Transverse colon (tissue), 4 donors: ENCODE results near the gene PDE4D. TPM values are rescaled to one million over a fixed set of nuclear protein-coding genes. Genes with fewer than 3 reads are reported as not detected.

Source experiments
- DNase-seq: peaks from one replicate; pipeline ENCODE4 v3.0.0-alpha.2; 2019
- H3K27ac ChIP-seq, 4 donors: fragments of 200-600 bp; sonication (generic); 2 replicates each; pipeline ENCODE4 v1.5.1; 2016 to 2018; ENCODE audit warnings: inconsistent platforms in 4 of 4
- H3K27me3 ChIP-seq: fragments of 200-600 bp; sonication (generic); 2 replicates; pipeline ENCODE4 v1.5.1; 2017; ENCODE audit warnings: inconsistent platforms
- H3K36me3 ChIP-seq, 4 donors: fragments of 200-600 bp; sonication (generic); 2 replicates each; pipeline ENCODE4 v1.5.1; 2017 to 2019; ENCODE audit warnings: inconsistent platforms in 4 of 4
- H3K4me1 ChIP-seq, 4 donors: fragments of 200-600 bp; sonication (generic); 2 replicates each; pipeline ENCODE4 v1.5.1; 2017 to 2020; ENCODE audit warnings: inconsistent platforms in 4 of 4
- H3K4me3 ChIP-seq, 4 donors: fragments of 200-600 bp; sonication (generic); 1 replicate in 1 of 4; 2 replicates in 3 of 4; pipeline versions ENCODE4 v1.5.1 to v1.6.1; 2017 to 2019; ENCODE audit warnings: inconsistent platforms in 4 of 4
- H3K9me3 ChIP-seq, 2 donors: fragments of 200-600 bp; sonication (generic); 2 replicates each; pipeline ENCODE4 v1.5.1; 2017 to 2019; ENCODE audit warnings: inconsistent platforms in 2 of 2
- EP300 ChIP-seq: sonication (generic); formaldehyde crosslinking; IDR thresholded peaks from one replicate; pipeline ENCODE4 v1.6.1; 2017; ENCODE audit warnings: antibody characterized with exemption, low read depth
- POLR2A ChIP-seq: fragments of 450-650 bp; IDR thresholded peaks from one replicate; pipeline ENCODE4 v1.6.1; 2016; ENCODE audit warnings: antibody characterized with exemption, mild to moderate bottlenecking, moderate library complexity
- POLR2AphosphoS5 ChIP-seq, 3 donors: sonication (generic); formaldehyde crosslinking; IDR thresholded peaks; one replicate each; pipeline ENCODE4 v1.6.1; 2016; ENCODE audit warnings: antibody characterized with exemption in 3 of 3
- WGBS, 2 donors: methylation state at CpG; one replicate each; pipeline ENCODE4 v1.1.5; 2018; ENCODE audit warnings: low coverage in 1 of 2; 5-methylcytosine and 5-hydroxymethylcytosine counted together
- in situ Hi-C, 4 donors: fragments of 200-750 bp; cut with MboI; loops; one replicate each; pipeline versions ENCODE4 v1.15.0 to v1.15.1; 2017; ENCODE audit warnings: low sequenced_read_pairs in 3 of 4, low pct_ligation_motif_present in 1 of 4, low pct_unique_long_range_greater_than_20kb in 1 of 4
- intact Hi-C: fragments of 100-400 bp; cut with DNase I; formaldehyde crosslinking; loops from one replicate; pipeline ENCODE4 v1.15.1; 2023; ENCODE audit warnings: low total_unique reads
- total RNA-seq, 4 donors: library from RNA; depleted of rRNA; stranded (reverse); fragments of >200 nt; gene quantifications; one replicate each; pipeline ENCODE4 v1.1.0, GENCODE V29; 2016
- TF ChIP-seq, protein P1 (sequence below), 5 experiments: fragments of 200-600 bp in 3 of 5; fragments of 450-650 bp in 2 of 5; sonication (generic) in 3 of 5; IDR thresholded peaks; 1 replicate in 2 of 5; 2 replicates in 3 of 5; pipeline ENCODE4 v1.5.1; 2016 to 2017; ENCODE audit warnings: antibody characterized with exemption in 5 of 5, inconsistent platforms in 3 of 5, mild to moderate bottlenecking in 2 of 5, moderate library complexity in 1 of 5

The PDE4D gene
- total RNA-seq, 4 donors from 2014 or later, result 47.0 to 302 (median 73.6) TPM

GRCh38 chr5:59178071-59178470, 715.5 kb downstream of the PDE4D start:
- intact Hi-C loops, result loop anchor here (10.0 kb wide), 1 partner anchor 143 kb away; no protein-coding TSS in a partner anchor
- no peak overlapping the region for H3K4me3 ChIP-seq

GRCh38 chr5:59177644-59178043, 715.9 kb downstream of the PDE4D start:
- H3K4me3 ChIP-seq, result no peak overlapping the region
- no peak overlapping the region for H3K27ac ChIP-seq
- TF ChIP-seq POLR2A (no peak), EP300 (no peak), POLR2AphosphoS5 (IDR thresholded peaks at IDR 0.05) (no peak)
- TF ChIP-seq, protein P1, sequence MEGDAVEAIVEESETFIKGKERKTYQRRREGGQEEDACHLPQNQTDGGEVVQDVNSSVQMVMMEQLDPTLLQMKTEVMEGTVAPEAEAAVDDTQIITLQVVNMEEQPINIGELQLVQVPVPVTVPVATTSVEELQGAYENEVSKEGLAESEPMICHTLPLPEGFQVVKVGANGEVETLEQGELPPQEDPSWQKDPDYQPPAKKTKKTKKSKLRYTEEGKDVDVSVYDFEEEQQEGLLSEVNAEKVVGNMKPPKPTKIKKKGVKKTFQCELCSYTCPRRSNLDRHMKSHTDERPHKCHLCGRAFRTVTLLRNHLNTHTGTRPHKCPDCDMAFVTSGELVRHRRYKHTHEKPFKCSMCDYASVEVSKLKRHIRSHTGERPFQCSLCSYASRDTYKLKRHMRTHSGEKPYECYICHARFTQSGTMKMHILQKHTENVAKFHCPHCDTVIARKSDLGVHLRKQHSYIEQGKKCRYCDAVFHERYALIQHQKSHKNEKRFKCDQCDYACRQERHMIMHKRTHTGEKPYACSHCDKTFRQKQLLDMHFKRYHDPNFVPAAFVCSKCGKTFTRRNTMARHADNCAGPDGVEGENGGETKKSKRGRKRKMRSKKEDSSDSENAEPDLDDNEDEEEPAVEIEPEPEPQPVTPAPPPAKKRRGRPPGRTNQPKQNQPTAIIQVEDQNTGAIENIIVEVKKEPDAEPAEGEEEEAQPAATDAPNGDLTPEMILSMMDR (IDR thresholded peaks at IDR 0.05), result no peak
- in situ Hi-C loops (loop anchor here (10.0 to 25.0 kb wide), 7 partner anchors 153 to 610 kb away; no protein-coding TSS in a partner anchor), intact Hi-C loops (loop anchor here (10.0 kb wide), 1 partner anchor 143 kb away; no protein-coding TSS in a partner anchor)
- H3K36me3 ChIP-seq, result no peaks in the 10 kb centered on the region
- no peaks in the 10 kb centered on the region for H3K9me3 ChIP-seq
- no peaks in the 10 kb centered on the region for H3K27me3 ChIP-seq
- whole genome bisulfite sequencing, 2 donors, result 94 to 100% methylated on average over 1 to 3 of the region's 3 CpGs
- H3K4me1 ChIP-seq, result peaks cover 0 to 4% (median 0%) of the 10 kb centered on the region in 4 donors
- DNase-seq, result no peak

More at GRCh38 chr5:59178071-59178470, 715.5 kb downstream of the PDE4D start:
- 48 to 57% methylated on average over 1 to 2 of the region's 2 CpGs for WGBS, 2 donors
- H3K36me3 ChIP-seq, result no peaks in the 10 kb centered on the region
- in situ Hi-C loops, result loop anchor here (10.0 to 25.0 kb wide), 7 partner anchors 153 to 609 kb away; no protein-coding TSS in a partner anchor
- no peak overlapping the region for H3K27ac ChIP-seq
- H3K27me3 ChIP-seq, result no peaks in the 10 kb centered on the region
- peaks cover 0 to 4% (median 0%) of the 10 kb centered on the region in 4 donors for H3K4me1 ChIP-seq
- TF ChIP-seq POLR2AphosphoS5 (IDR thresholded peaks at IDR 0.05) (no peak), EP300 (no peak), POLR2A (no peak)
- TF ChIP-seq, protein P1 (IDR thresholded peaks at IDR 0.05), result no peak
- DNase-seq, result no peak
- no peaks in the 10 kb centered on the region for H3K9me3 ChIP-seq

DNA sequence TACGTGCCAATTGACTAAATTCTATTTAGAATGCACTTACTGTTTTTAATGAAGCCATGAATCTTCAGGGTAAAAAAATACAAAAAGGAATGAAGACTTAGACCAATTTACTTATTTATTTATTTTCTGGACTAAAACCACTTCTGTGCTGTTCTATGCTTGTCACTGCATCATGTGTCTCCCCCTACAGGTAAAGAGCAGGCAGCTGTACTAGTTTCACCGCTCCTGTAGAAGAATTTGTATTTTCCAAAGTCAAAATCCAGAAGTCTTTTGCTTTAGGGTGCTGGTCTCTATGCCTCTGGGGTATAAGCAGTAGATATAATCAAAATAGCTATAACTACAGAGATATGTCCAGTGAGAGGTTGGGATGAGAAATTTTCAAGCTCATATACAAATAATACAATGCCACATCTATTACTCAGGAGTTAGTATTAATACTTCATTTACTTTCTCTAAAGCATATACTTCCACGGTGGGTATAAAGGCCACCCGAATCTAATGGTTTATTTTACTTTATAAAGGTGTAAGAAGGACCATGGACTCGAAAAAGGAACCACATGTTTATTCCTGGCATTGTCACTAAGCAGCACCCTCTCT, 719.2 kb downstream of the PDE4D start:
- Histone ChIP-seq H3K27ac (no peak overlapping the region), H3K9me3 (no peaks in the 10 kb centered on the region), H3K4me1 (peaks cover 0 to 4% (median 0%) of the 10 kb centered on the region in 4 donors), H3K36me3 (no peaks in the 10 kb centered on the region), H3K27me3 (no peaks in the 10 kb centered on the region), H3K4me3 (no peak overlapping the region)
- TF ChIP-seq POLR2AphosphoS5 (IDR thresholded peaks at IDR 0.05) (no peak), POLR2A (no peak), EP300 (no peak)
- TF ChIP-seq, protein P1 (IDR thresholded peaks at IDR 0.05), result peak; percentile 74 to 80 (median 78)
- intact Hi-C loops (loop anchor here (5.0 to 10.0 kb wide), 2 partner anchors 140 to 282 kb away; no protein-coding TSS in a partner anchor), in situ Hi-C loops (loop anchor here (10.0 to 25.0 kb wide), 4 partner anchors 137 to 290 kb away; no protein-coding TSS in a partner anchor)
- DNase-seq, result no peak
- 54 to 69% methylated on average over 4 to 5 of the region's 5 CpGs for WGBS, 2 donors

DNA sequence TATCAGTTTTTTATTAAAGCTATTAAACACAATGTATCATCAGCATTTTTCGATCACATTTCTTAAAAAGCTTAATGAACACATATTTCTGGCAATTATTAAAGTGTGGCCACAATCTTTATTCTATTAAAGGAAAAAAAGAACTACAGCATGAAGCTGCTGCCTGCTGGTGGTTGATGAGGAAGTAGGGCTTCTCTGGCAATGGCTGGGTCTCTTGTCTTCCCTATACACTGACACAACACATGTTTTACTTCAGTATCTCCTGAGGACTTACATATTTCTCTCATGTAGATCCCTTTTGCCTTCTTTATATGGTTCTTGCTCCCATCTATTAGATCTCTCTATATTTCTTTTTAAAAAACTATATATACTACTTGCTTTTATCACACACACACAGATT, 719.9 kb downstream of the PDE4D start:
- TF ChIP-seq POLR2A, result no peak
- TF ChIP-seq POLR2AphosphoS5 (IDR thresholded peaks at IDR 0.05), result no peak
- TF ChIP-seq, protein P1 (IDR thresholded peaks at IDR 0.05), result no peak
- TF ChIP-seq EP300, result no peak
- Histone ChIP-seq H3K9me3 (no peaks in the 10 kb centered on the region), H3K27me3 (no peaks in the 10 kb centered on the region), H3K4me3 (no peak overlapping the region), H3K4me1 (peaks cover 0 to 4% (median 0%) of the 10 kb centered on the region in 4 donors), H3K36me3 (no peaks in the 10 kb centered on the region), H3K27ac (peak overlapping the region in 1 of 4 donors; percentile 2)
- intact Hi-C loops (loop anchor here (5.0 to 10.0 kb wide), 2 partner anchors 139 to 281 kb away; no protein-coding TSS in a partner anchor), in situ Hi-C loops (loop anchor here (10.0 to 25.0 kb wide), 4 partner anchors 136 to 289 kb away; no protein-coding TSS in a partner anchor)
- 36 to 84% methylated on average over 1 of the region's 1 CpG for WGBS, 2 donors
- no peak for DNase-seq
